Measurements from ENCODE around the gene ANKRD11.

ANKRD11 gene

DNA sequence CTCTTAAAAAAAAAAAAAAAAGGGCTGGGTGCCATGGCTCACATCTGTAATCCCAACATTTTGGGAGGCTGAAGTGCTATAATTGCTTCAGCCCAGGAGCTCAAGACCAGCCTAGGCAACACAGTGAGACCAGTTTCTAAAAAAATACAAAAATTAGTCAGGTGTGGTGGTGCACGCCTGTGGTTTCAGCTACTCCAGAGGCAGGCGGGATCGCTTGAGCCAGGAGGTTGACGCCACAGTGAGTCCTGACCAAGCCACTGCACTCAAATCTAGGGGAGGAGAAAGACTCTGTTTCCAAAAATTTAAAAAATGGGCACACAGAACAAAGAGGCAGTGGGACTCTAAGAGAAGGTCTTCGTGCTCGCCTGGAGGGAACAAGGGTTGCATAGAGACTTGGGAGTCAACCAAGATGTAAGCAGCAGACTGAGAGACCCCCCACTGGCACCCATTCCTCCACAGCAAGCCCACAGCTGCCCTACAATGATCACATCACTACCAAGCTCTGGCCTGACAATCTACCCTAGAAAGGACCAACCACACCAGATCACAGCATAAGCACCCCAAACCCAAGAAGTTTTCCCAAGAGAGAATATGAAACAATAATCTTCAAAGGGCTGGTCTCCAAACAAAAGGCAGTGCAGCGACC is 121.6 kb downstream of the ANKRD11 start:
- TF ChIP-seq, protein P1, sequence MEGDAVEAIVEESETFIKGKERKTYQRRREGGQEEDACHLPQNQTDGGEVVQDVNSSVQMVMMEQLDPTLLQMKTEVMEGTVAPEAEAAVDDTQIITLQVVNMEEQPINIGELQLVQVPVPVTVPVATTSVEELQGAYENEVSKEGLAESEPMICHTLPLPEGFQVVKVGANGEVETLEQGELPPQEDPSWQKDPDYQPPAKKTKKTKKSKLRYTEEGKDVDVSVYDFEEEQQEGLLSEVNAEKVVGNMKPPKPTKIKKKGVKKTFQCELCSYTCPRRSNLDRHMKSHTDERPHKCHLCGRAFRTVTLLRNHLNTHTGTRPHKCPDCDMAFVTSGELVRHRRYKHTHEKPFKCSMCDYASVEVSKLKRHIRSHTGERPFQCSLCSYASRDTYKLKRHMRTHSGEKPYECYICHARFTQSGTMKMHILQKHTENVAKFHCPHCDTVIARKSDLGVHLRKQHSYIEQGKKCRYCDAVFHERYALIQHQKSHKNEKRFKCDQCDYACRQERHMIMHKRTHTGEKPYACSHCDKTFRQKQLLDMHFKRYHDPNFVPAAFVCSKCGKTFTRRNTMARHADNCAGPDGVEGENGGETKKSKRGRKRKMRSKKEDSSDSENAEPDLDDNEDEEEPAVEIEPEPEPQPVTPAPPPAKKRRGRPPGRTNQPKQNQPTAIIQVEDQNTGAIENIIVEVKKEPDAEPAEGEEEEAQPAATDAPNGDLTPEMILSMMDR (IDR thresholded peaks at IDR 0.05; ENCODE audit: extremely low read depth, insufficient read depth, missing control alignments), result no peak
- in situ Hi-C loops (cut with MboI; ENCODE audit: low pct_unique_long_range_greater_than_20kb, low sequenced_read_pairs, unreplicated experiment), result no loop called here
- DNase-seq (ENCODE audit: low spot score), result no peak

DNA sequence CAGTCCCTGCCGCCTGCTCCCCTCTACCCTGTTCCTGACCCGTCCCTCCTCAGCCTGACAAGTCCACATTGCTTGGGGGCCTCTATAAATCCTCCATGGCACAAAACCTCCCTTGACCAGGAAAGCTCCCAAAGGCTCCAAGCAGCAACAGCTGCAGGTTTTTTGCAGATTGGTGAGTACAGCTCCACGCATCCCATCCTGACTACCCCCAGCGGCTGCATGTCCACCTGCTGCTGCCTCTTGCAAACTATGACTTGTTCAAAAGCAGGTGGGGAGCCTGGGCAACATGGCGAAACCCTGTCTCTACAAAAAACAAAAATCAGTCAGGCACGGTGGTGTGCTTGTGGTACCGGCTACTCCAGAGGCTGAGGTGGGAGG is 122.8 kb downstream of the ANKRD11 start:
- DNase-seq (ENCODE audit: low spot score), result no peak
- in situ Hi-C loops (cut with MboI; ENCODE audit: low pct_unique_long_range_greater_than_20kb, low sequenced_read_pairs, unreplicated experiment), result no loop called here
- TF ChIP-seq, protein P1 (IDR thresholded peaks at IDR 0.05; ENCODE audit: extremely low read depth, insufficient read depth, missing control alignments), result no peak

DNA sequence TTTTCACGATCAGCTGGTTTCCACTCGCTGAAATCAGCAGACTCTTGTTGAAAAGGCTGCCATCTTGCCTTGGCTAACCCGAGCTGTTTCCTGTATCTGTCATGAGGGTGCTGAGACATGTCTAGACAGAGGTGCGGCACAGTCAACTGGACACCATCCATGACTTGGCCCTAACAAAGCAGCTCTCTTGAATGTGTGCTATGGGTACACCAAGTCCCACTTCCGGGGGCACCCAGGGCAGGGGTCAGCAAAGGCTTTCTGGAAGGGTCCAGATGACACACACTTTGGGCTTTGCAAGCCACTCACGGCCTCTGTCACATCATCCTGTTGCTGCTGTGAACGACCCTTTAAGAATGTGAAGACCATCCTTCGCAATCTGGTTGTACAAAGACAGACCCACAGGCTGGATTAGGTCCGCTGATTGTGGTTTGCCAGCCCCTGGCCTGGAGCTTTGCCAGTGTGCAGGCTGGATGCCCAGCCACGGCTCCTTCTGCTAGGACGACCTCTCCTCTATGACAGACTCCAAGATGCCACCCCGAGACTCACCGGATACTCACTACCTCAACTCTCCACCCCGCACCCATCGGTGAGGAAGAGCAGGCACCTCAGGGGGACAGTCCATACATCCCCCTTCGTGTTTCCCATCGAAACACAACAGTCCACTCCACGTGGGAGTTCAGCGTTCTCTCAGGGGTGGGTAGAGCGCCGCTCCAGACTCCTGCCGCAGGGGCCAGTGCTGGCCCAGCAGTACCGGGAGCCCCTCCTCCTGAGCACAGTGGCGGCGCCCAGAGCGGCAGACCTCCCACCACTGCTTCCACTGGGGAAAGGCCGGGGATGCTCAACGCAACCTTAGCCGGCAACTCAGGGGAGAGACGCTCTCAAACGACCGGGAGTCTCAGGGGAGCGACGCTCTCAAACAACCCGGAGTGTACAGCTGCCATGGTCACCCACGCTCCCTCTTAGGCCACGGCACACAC is 123.5 kb downstream of the ANKRD11 start:
- TF ChIP-seq, protein P1 (IDR thresholded peaks at IDR 0.05; ENCODE audit: extremely low read depth, insufficient read depth, missing control alignments), result no peak
- in situ Hi-C loops (cut with MboI; ENCODE audit: low pct_unique_long_range_greater_than_20kb, low sequenced_read_pairs, unreplicated experiment), result no loop called here
- DNase-seq (ENCODE audit: low spot score), result no peak

DNA sequence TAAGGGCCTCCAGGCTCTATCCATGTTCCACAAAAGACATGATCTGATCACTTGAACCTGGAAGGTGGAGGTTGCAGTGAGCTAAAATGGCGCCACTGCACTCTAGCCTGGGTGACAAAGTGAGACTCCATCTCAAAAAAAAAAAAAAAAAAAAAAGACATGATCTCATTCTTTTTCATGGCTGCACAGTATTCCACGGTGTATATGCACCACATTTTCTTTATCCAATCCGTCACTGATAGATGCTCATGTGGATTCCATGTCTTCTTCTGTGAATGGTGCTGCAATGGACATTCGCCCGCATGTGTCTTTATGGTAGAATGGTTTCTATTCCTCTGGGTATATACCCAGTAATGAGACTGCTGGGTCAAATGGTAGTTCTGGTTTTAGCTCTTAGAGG is 124.4 kb downstream of the ANKRD11 start:
- TF ChIP-seq, protein P1 (IDR thresholded peaks at IDR 0.05; ENCODE audit: extremely low read depth, insufficient read depth, missing control alignments), result no peak
- in situ Hi-C loops (cut with MboI; ENCODE audit: low pct_unique_long_range_greater_than_20kb, low sequenced_read_pairs, unreplicated experiment), result no loop called here
- DNase-seq (ENCODE audit: low spot score), result no peak

DNA sequence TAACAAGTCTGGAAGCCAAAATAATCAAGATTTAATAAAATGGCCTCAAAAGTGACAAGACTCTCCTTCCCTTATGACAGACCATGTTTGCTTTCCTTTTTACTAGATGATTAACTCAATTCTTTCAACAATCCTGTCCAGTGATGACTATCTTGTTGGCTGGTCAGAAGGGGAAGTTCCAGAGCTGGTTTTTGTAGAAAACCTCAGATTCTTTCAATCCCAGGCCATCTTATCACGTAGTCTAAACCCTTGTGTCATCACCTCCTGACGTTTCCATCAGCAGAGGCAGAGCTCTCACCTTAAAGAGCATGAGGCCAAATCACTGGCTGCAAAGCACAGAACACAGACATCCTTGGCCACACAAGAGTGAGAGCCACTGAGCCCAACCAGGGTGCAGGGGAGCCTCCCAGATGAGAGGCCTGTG is 125.3 kb downstream of the ANKRD11 start:
- peak; percentile 66 for DNase-seq (ENCODE audit: low spot score)
- TF ChIP-seq, protein P1 (IDR thresholded peaks at IDR 0.05; ENCODE audit: extremely low read depth, insufficient read depth, missing control alignments), result no peak
- in situ Hi-C loops (cut with MboI; ENCODE audit: low pct_unique_long_range_greater_than_20kb, low sequenced_read_pairs, unreplicated experiment), result no loop called here

DNA sequence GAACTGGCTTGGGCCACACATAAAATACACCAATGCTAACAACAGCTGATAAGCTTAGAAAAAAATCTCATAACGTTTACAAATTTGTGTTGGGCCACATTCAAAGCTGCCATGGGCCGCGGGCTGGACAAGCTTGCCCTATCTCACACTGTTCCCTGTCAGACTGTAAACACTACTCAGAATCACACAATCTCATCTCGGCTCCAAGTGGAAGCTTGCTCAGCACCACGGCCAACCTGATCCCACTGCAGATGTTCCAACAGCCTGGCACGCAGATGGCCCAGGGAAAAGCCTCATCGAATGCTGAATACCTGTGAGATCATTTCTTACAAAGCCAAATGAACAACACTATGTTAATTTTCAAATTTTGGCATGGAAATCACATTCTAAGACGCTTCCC is 125.8 kb downstream of the ANKRD11 start:
- in situ Hi-C loops (cut with MboI; ENCODE audit: low pct_unique_long_range_greater_than_20kb, low sequenced_read_pairs, unreplicated experiment), result no loop called here
- no peak for DNase-seq (ENCODE audit: low spot score)
- TF ChIP-seq, protein P1 (IDR thresholded peaks at IDR 0.05; ENCODE audit: extremely low read depth, insufficient read depth, missing control alignments), result no peak
